ENCODE results near the gene ACAP2. TPM values are rescaled to one million over a fixed set of nuclear protein-coding genes. Genes with fewer than 3 reads are reported as not detected.
"Not testable (repeated sequence)": the region's sequence is repeated elsewhere in the genome, so short reads cannot be mapped to it uniquely, and the experiment has no call there.

The ACAP2 gene
- total and polyA plus RNA-seq, 2 donors from 2014 or later: 4.6 to 50.1 TPM

DNA sequence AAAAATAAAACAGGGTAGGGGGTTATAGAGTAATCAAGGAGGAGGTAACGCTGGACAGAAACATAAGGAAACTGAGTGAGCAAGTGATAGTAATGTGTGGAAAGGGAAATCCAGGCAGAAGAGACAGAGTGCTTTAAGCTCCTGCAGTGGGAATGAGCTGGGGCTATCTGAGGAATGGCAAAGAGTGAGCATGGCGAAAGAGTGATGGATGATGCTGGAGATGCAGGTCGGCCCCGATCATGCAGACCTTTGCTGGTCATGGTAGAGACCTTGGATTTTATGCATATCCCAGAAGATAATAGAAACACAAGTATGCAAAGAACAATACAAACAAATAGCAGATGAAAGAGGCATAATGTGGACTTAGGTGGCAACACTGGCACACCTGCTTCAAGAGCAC is 26.0 kb upstream of the ACAP2 start:
- intact Hi-C loops (cut with DNase I): no loop called here
- Histone ChIP-seq H3K9me3 (ENCODE audit: control insufficient read depth in 2 of 3, insufficient read depth in 1 of 3, low read length in 3 of 3) (no peaks in the 10 kb centered on the region), H3K27ac (ENCODE audit: low read depth in 2 of 2, low read length in 2 of 2) (no peak overlapping the region), H3K9ac (ENCODE audit: low read length in 3 of 3) (no peak overlapping the region), H3K36me3 (ENCODE audit: control insufficient read depth in 2 of 3, insufficient read depth in 3 of 3, low read length in 3 of 3) (no peaks in the 10 kb centered on the region), H3K27me3 (ENCODE audit: control insufficient read depth, insufficient read depth, low read length) (no peaks in the 10 kb centered on the region), H3K4me3 (ENCODE audit: low read length in 3 of 3) (no peak overlapping the region), H3K4me1 (ENCODE audit: control insufficient read depth in 2 of 3, insufficient read depth in 2 of 3, low read depth in 1 of 3, low read length in 3 of 3) (no peaks in the 10 kb centered on the region)
- FAIRE-seq (no peak), DNase-seq (no peak)
- TF ChIP-seq, protein P1, sequence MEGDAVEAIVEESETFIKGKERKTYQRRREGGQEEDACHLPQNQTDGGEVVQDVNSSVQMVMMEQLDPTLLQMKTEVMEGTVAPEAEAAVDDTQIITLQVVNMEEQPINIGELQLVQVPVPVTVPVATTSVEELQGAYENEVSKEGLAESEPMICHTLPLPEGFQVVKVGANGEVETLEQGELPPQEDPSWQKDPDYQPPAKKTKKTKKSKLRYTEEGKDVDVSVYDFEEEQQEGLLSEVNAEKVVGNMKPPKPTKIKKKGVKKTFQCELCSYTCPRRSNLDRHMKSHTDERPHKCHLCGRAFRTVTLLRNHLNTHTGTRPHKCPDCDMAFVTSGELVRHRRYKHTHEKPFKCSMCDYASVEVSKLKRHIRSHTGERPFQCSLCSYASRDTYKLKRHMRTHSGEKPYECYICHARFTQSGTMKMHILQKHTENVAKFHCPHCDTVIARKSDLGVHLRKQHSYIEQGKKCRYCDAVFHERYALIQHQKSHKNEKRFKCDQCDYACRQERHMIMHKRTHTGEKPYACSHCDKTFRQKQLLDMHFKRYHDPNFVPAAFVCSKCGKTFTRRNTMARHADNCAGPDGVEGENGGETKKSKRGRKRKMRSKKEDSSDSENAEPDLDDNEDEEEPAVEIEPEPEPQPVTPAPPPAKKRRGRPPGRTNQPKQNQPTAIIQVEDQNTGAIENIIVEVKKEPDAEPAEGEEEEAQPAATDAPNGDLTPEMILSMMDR (IDR thresholded peaks at IDR 0.05; ENCODE audit: borderline replicate concordance, extremely low read depth, insufficient read depth): no peak

DNA sequence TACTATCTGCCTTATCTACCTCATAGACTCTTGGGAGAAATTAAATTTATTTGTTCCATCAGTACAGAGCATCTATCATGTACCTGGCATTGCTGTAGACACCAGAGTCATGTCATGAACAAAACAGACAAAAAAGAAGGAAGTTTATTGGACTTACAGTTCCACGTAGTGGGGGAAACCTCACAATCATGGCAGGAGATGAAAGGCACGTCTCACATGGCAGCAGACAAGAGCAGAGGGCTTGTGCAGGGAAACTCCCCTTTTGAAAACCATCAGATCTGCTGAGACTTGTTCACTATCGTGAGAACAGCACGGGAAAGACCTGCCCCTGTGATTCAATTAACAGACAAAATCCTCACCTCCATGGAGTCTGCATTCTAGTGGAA is 25.6 kb upstream of the ACAP2 start:
- no peaks in the 10 kb centered on the region for H3K36me3 ChIP-seq (ENCODE audit: control insufficient read depth in 2 of 3, insufficient read depth in 3 of 3, low read length in 3 of 3)
- H3K4me1 ChIP-seq (ENCODE audit: control insufficient read depth in 2 of 3, insufficient read depth in 2 of 3, low read depth in 1 of 3, low read length in 3 of 3): no peaks in the 10 kb centered on the region
- TF ChIP-seq, protein P1 (IDR thresholded peaks at IDR 0.05; ENCODE audit: borderline replicate concordance, extremely low read depth, insufficient read depth): no peak
- H3K9ac ChIP-seq (ENCODE audit: low read length in 3 of 3): no peak overlapping the region
- FAIRE-seq (no peak), DNase-seq (no peak)
- H3K27me3 ChIP-seq (ENCODE audit: control insufficient read depth, insufficient read depth, low read length): no peaks in the 10 kb centered on the region
- H3K27ac ChIP-seq (ENCODE audit: low read depth in 2 of 2, low read length in 2 of 2): no peak overlapping the region
- H3K9me3 ChIP-seq (ENCODE audit: control insufficient read depth in 2 of 3, insufficient read depth in 1 of 3, low read length in 3 of 3): no peaks in the 10 kb centered on the region
- intact Hi-C loops (cut with DNase I): no loop called here
- H3K4me3 ChIP-seq (ENCODE audit: low read length in 3 of 3): no peak overlapping the region

DNA sequence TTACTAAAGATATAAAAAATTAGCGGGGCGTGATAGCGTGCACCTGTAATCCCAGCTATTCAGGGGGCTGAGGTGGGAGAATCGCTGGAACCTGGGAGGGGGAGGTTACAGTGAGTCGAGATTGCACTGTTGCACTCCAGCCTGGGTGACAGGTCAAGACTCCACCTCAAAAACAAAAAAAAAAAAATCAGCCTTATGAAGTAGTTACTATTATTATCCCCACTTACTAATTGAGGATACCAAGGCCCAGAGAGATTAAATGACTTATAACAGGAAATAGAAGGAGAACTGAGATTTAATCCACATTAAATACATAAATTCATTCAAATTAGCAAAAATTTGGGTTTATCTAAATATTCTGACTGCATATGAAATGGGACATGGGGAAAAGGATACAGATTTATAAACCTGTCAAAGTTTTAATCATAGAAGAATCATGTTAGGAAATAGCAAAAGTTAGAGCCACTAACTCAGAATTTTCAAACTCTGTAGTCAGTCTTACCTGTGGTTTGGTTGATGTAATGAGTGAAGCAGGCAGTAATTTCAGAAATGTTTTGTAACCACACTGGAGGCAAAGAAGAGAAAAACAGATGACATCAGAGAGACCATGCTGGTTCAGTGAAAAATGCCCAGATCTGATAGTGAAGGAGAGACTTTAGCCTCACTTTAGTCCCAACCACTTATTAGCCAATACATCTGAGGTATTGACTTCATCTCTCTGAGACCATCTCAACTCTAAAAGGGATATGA is 25.0 kb upstream of the ACAP2 start:
- DNase-seq (no peak), FAIRE-seq (no peak)
- intact Hi-C loops (cut with DNase I): no loop called here
- Histone ChIP-seq H3K27me3 (ENCODE audit: control insufficient read depth, insufficient read depth, low read length) (no peaks in the 10 kb centered on the region), H3K27ac (ENCODE audit: low read depth in 2 of 2, low read length in 2 of 2) (no peak overlapping the region), H3K9ac (ENCODE audit: low read length in 3 of 3) (no peak overlapping the region), H3K4me3 (ENCODE audit: low read length in 3 of 3) (no peak overlapping the region), H3K9me3 (ENCODE audit: control insufficient read depth in 2 of 3, insufficient read depth in 1 of 3, low read length in 3 of 3) (no peaks in the 10 kb centered on the region), H3K36me3 (ENCODE audit: control insufficient read depth in 2 of 3, insufficient read depth in 3 of 3, low read length in 3 of 3) (no peaks in the 10 kb centered on the region), H3K4me1 (ENCODE audit: control insufficient read depth in 2 of 3, insufficient read depth in 2 of 3, low read depth in 1 of 3, low read length in 3 of 3) (no peaks in the 10 kb centered on the region)
- TF ChIP-seq, protein P1 (IDR thresholded peaks at IDR 0.05; ENCODE audit: borderline replicate concordance, extremely low read depth, insufficient read depth): no peak

DNA sequence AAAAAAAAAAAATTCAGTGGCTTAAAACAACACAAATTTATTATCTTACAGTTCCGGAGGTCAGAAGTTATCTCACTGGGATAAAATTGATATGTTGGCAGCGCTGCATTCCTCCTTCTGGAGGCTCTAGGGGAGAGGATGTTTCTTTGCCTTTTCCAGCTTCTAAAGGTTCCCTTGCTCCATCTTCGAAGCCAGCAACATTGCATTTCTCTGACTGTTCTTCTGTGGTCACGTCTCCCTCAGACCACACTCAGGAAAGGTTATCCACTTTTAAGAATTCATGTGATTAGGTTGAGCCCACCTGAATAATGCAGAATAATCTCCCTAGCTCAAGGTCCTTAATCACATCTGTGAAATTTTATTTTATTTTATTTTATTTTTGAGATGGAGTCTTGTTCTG is 23.4 kb upstream of the ACAP2 start:
- no peak overlapping the region for H3K9ac ChIP-seq (ENCODE audit: low read length in 3 of 3)
- no peak for DNase-seq
- H3K4me3 ChIP-seq (ENCODE audit: low read length in 3 of 3): no peak overlapping the region
- H3K9me3 ChIP-seq (ENCODE audit: control insufficient read depth in 2 of 3, insufficient read depth in 1 of 3, low read length in 3 of 3): no peaks in the 10 kb centered on the region
- FAIRE-seq: no peak
- no peaks in the 10 kb centered on the region for H3K27me3 ChIP-seq (ENCODE audit: control insufficient read depth, insufficient read depth, low read length)
- intact Hi-C loops (cut with DNase I): no loop called here
- TF ChIP-seq, protein P1 (IDR thresholded peaks at IDR 0.05; ENCODE audit: borderline replicate concordance, extremely low read depth, insufficient read depth): no peak
- no peaks in the 10 kb centered on the region for H3K36me3 ChIP-seq (ENCODE audit: control insufficient read depth in 2 of 3, insufficient read depth in 3 of 3, low read length in 3 of 3)
- no peaks in the 10 kb centered on the region for H3K4me1 ChIP-seq (ENCODE audit: control insufficient read depth in 2 of 3, insufficient read depth in 2 of 3, low read depth in 1 of 3, low read length in 3 of 3)
- no peak overlapping the region for H3K27ac ChIP-seq (ENCODE audit: low read depth in 2 of 2, low read length in 2 of 2)

DNA sequence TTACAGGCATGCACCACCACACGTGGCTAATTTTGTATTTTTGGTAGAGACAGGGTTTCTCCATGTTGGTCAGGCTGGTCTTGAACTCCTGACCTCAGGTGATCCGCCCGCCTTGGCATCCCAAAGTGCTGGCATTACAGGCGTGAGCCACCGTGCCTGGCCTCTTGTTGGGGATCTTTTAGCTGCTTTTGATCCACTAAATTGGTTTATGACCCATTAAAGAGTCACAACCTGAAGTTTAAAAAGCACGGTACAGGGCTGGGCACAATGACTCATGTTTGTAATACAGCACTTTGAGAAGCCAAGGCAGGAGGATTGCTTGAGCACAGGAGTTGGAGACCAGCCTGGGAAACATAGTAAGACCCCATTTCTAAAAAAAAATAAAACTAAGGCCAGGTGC is 20.1 kb upstream of the ACAP2 start:
- H3K4me3 ChIP-seq (ENCODE audit: low read length in 3 of 3); intact Hi-C loops (cut with DNase I); H3K27ac ChIP-seq (ENCODE audit: low read depth in 2 of 2, low read length in 2 of 2); FAIRE-seq; H3K27me3 ChIP-seq (ENCODE audit: control insufficient read depth, insufficient read depth, low read length); H3K4me1 ChIP-seq (ENCODE audit: control insufficient read depth in 2 of 3, insufficient read depth in 2 of 3, low read depth in 1 of 3, low read length in 3 of 3); DNase-seq; H3K9me3 ChIP-seq (ENCODE audit: control insufficient read depth in 2 of 3, insufficient read depth in 1 of 3, low read length in 3 of 3); H3K36me3 ChIP-seq (ENCODE audit: control insufficient read depth in 2 of 3, insufficient read depth in 3 of 3, low read length in 3 of 3); H3K9ac ChIP-seq (ENCODE audit: low read length in 3 of 3): not testable (repeated sequence)
